Measurements from ENCODE around the gene SPATA20. TPM values are rescaled to one million over a fixed set of nuclear protein-coding genes. Genes with fewer than 3 reads are reported as not detected.
A peak's percentile ranks its signal among the peaks of the same experiment; 100 is the strongest.

Gene SPATA20
- total and polyA plus RNA-seq, 2 donors (not counting 3 experiments of a cell fraction or from before 2014, with no cell fraction given), result 42.3 to 51.5 TPM

- CTCF ChIA-PET, result interaction anchor here (1.1 to 2.4 kb wide), 7 partner anchors 10 to 119 kb away, joined by 3 to 17 read pairs (median 4); no protein-coding TSS in a partner anchor
- H3K36me3 ChIP-seq (ENCODE audit: control insufficient read depth in 2 of 2, extremely low read depth in 1 of 2, insufficient read depth in 2 of 2, low read length in 2 of 2), result no peaks in the 10 kb centered on the region
Measured at GRCh38 chr17:50560931-50561745, 14.2 kb downstream of the SPATA20 start.

More at GRCh38 chr17:50560931-50561745, 14.2 kb downstream of the SPATA20 start:
- no peaks in the 10 kb centered on the region for H4K20me1 ChIP-seq (replicated peaks; ENCODE audit: control insufficient read depth, extremely low read depth, insufficient read depth, low read length)
- TF ChIP-seq GATA2 (IDR thresholded peaks at IDR 0.05; ENCODE audit: insufficient read depth, insufficient read length, low read depth, low read length) (no peak), MAX (IDR thresholded peaks at IDR 0.05; ENCODE audit: insufficient read depth, insufficient read length) (no peak), POLR2AphosphoS5 (IDR thresholded peaks at IDR 0.05; ENCODE audit: insufficient read depth, low read depth, low read length) (no peak), CTCF (IDR thresholded peaks at IDR 0.05; ENCODE audit: extremely low read depth in 1 of 2, insufficient read depth in 1 of 2, low read depth in 1 of 2, low read length in 2 of 2) (no peak), EZH2 (IDR thresholded peaks at IDR 0.05; ENCODE audit: borderline replicate concordance, low read depth, low read length, severe bottlenecking) (peak; percentile 94), POLR2A (IDR thresholded peaks at IDR 0.05; ENCODE audit: low read depth, low read length) (no peak), FOS (IDR thresholded peaks at IDR 0.05; ENCODE audit: borderline replicate concordance, insufficient read depth, low read length) (no peak)
- no peaks in the 10 kb centered on the region for H3K9me3 ChIP-seq (replicated peaks; ENCODE audit: control insufficient read depth, insufficient read depth, low read length)
- H3K79me2 ChIP-seq (ENCODE audit: control insufficient read depth, insufficient read depth, low read length), result no peaks in the 10 kb centered on the region
- no peak overlapping the region for H3K4me2 ChIP-seq (ENCODE audit: insufficient read depth, low read length)
- dilution Hi-C loops (cut with MboI; ENCODE audit: extremely low pct_ligation_motif_present, low sequenced_read_pairs), result no loop called here
- H3K4me3 ChIP-seq (replicated peaks in 1 of 3; ENCODE audit: insufficient read depth in 1 of 3, low read depth in 1 of 3, low read length in 3 of 3), result no peak overlapping the region
- no peaks in the 10 kb centered on the region for H3K9me1 ChIP-seq (replicated peaks; ENCODE audit: control insufficient read depth, extremely low read depth, insufficient read depth, low read length)
- POLR2A ChIA-PET, result interaction anchor here (0.7 to 1.0 kb wide), 2 partner anchors 10 to 305 kb away, joined by 3 to 7 read pairs; no protein-coding TSS in a partner anchor
- intact Hi-C loops (cut with micrococcal nuclease), result loop anchor here (5.0 kb wide), 2 partner anchors 41 to 56 kb away; no protein-coding TSS in a partner anchor
- H2AFZ ChIP-seq (ENCODE audit: low read depth, low read length), result no peak overlapping the region
- H3K4me1 ChIP-seq (ENCODE audit: control insufficient read depth, extremely low read depth, insufficient read depth, low read length), result peaks cover 7% of the 10 kb centered on the region
- no peak overlapping the region for H3K27ac ChIP-seq (ENCODE audit: insufficient read depth, low read depth, low read length)
- no peak for DNase-seq (ENCODE audit: low read depth, low spot score)
- H3K27me3 ChIP-seq (ENCODE audit: control insufficient read depth in 2 of 2, insufficient read depth in 2 of 2, low read length in 2 of 2), result peaks cover 51 to 61% of the 10 kb centered on the region in 2 experiments
- no peak for FAIRE-seq
- no peak overlapping the region for H3K9ac ChIP-seq (replicated peaks; ENCODE audit: extremely low read depth, insufficient read depth, low read length)
- BruUV-seq (replicated peaks), result no TSS peak

Data from endothelial cell of umbilical vein (primary cell).